GM21381 (cell line): ENCODE results near the gene PDLIM4.

Experiments
- ATAC-seq: cut with Tn5 transposase; IDR thresholded peaks from one replicate; pipeline ENCODE4 v1.9.1; 2021; ENCODE audit warnings: mild to moderate bottlenecking, moderate library complexity; ENCODE audit not compliant: unreplicated experiment

Gene PDLIM4

DNA sequence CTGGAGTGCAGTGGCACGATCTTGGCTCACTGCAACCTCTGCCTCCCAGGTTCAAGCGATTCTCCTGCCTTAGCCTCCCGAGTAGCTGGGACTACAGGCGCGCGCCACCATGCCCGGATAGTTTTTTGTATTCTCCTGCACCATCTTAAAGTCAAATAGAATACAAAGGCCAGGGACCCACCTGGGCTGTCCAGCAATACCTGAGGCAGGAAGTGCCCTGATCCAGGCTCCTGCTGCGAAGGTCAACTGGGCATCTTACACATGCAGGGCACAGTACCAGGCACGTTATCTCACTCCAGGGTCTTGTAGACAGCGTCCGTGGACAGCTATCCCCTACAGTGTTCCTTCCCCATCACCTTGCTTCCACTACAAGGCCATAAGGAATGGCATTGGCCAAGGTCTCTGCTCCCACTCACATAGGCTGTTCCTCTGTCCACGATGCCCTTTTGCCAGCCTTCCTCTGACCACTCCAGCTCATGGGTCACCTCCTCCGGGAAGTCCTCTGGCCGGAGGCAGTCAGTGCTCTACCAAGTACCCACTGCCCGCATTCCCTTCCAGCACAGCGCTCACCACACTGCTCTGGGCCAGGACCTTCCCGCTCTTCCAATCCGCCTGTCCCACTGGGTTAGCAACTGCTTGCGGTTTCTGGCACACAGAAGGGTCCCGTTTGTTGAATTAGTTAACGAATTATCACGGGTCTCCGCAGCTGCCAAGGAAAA is 30.8 kb upstream of the PDLIM4 start:
- ATAC-seq: no peak

DNA sequence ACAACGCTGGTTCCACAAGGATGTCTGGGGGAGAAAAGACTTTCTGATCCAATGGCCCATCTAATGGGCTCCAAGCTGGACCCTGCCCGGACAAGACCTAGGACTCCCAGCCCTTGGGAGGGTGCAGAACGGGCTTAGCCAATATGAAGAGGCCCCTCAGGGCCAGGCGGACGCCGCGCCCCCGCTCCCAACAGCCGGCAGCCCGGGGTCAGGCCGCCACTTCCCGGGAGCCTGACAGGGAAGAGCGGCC is 30.3 kb upstream of the PDLIM4 start:
- no peak for ATAC-seq

DNA sequence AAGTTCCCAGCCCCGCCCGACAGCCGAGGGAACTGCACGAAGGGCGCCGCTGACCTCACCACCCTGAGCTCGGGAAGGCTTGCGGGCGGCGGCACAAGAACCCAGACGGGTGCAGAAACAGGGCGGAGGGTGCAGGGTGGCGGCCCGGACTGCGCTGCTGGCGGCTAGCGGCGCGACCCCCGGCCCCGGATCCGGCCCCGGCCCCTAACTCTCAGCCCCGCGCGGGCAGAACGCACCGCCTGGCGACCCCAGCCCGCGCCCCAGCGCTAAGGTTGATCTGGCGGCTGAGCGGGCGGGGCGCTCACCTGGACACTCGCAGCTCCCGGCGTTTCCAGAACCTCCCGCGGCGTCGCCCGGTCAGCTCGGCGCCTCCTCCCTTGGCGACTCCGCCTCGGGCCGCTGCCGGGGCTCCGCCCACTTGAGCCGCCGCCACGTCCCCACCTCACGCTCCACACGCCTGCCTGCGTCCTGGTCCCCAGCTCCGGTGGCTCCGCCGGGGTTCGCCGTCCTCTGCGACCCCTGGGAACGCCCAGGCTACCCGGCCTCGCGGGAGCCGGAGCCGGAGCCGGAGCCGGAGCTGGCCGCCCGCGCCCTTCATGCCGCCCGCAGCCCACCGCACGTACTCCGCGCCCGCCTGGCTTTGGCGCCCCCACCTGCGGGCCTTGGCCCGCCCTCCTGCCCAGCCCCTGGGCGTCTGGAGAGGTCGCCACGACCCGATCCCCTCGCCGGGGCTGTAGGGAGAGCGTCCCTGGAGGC is 29.8 kb upstream of the PDLIM4 start, which contains the start of gene P4HA2:
P4HA2 (minus strand) TSS at position 369 of the 756 bp plus-strand sequence. CDS start 9,227 bp downstream, outside the sequence.
- peak; percentile 93 for ATAC-seq

DNA sequence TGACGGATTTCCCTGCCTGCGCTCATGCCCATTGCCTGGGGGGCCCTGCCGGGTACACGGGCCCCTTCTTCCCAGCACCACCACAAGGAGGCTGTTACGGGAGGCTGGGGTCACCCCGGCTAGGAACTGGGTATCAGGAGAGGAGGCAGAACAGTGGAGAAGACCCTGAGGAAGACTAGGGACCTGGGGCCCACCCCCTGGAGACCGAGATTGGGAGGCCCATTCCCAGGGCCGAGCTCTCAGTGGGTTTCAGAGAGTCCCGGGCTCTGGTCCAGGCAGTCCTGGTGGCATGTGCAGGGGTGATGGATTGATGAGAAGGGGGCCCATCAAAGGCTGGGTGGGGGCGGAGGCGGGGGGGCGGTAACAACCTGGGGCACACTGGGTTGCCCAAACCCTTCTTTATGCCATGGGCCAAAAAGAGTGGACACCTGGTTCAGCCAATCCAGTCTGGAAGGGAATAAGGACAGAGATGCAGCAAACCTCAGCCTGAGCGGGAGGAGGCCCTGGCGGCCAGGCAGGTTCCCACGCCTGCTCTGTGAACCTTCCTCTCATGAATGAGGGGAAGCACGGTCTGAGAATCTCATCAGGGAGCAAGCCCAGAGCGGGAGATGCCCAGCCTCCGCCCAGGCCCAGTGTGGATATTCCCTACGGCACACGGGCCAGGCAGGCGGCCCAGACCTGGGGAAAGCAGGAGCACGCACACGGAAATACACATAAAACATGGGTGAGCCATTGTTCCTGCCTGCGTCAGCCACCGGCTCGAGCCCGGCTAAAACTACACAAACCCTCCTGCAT is 29.1 kb upstream of the PDLIM4 start:
- ATAC-seq: no peak

- no peak for ATAC-seq
Observed at GRCh38 chr5:132229236-132229635, 28.3 kb upstream of the PDLIM4 start.

DNA sequence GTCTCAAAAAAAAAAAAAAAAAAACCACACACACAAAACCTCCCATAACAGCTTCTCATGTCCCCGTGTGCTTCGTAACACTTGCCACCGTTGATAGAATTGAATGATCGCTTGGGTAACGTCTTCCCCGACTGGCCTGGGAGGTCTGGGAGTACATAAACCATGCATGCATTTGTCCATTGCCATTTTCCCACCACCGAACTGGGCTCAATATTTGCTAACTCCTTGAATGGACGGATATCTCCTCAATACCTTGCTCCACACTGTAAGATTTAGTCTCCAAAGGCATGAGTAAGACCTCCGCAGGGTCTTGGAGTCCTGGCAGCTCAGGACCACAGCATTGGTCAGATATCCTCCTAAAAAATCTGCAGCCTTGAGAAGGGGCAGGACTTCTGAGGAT is 26.6 kb upstream of the PDLIM4 start:
- no peak for ATAC-seq

DNA sequence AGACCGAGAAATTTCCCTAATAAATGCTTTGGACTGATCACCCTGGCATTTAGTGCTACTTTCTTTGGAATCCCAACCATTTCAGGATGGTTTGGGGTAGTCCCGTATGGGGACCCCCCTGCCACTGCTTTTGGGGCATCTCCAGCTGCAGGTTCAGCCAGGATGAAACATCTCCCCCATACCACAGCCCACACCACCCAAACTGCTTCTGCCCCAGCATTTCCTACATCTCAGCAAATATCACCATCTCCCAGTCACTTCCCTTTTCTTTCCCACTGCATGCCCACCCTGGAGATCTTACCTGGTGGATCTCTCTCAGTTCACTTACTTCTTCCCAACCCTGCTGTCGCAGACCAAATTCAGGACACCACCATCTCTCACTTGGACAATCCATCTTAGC is 25.0 kb upstream of the PDLIM4 start:
- no peak for ATAC-seq

- ATAC-seq: no peak
Observed at GRCh38 chr5:132233081-132233480, 24.4 kb upstream of the PDLIM4 start.

GRCh38 chr5:132233811-132234683 is 23.4 kb upstream of the PDLIM4 start:
- ATAC-seq: no peak

- ATAC-seq: no peak
Observed at GRCh38 chr5:132234684-132235062, 22.8 kb upstream of the PDLIM4 start.

GRCh38 chr5:132235340-132235739 is 22.2 kb upstream of the PDLIM4 start:
- ATAC-seq: no peak

DNA sequence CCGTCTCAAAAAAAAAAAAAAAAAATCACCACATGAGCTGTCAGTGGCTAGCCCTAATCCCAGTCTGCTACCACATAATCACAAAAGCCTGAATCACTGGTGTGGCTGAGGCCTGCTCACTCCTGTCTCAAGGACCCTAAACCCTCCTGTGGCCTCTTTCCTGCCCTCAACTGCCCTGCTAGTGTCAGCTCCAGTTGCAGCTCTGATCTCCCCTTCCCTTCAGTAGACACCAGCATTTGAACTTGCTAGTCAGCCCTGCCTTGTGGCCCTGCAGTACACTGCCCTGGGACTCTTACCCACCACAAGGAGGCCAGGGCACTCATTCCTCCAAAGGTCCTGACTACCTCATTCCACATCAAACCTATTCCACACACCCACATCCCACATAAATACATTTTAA is 20.4 kb upstream of the PDLIM4 start:
- no peak for ATAC-seq

DNA sequence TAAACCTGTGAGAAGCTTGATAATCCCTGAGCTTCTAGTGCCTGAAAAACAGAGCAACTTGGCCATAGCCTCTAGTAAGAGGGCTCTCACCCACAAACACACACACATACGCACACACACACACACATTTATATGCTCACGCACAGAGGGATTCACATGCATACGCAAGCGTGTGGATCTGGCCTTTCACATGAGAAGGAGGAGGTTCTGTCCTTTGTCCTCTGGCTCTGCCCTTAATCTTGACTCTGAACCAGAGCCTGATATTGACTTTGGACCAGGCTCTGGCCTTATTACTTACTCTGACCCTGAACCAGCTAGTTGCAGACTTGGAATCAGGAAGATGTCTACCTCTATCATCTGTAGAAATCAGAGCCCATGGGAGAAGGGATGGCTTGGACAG is 19.8 kb upstream of the PDLIM4 start:
- ATAC-seq: no peak

- ATAC-seq: no peak
Observed at GRCh38 chr5:132238169-132238744, 19.2 kb upstream of the PDLIM4 start.

DNA sequence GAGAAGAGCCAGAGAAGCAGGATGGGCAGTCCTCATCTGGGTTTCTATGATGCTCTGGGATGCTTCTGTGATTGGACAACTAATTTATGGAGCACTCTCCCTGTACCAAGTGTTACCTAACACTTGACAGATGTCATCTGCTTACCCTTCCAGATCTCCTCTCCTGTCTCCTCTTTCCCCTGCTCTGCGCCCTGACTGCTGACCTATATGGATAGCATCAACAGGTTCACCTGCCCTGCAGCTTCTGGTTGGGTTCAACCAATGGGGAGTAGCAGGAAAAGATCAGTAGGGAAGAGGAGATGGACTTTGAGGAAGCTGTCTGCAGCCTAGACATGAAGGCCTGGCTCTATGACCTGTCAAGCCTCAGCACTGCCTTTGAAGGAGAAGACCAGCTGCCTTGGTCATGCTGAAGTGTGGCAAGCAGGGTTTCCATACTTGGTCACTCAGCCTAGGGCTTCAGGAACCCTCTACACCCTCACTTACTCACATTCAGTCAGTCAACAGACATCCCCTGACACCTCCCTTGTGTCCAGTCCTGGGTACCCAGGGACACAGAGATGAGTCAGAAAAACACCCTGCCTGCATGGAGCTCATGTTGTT is 18.5 kb upstream of the PDLIM4 start:
- ATAC-seq: no peak

GRCh38 chr5:132239776-132240175 is 17.7 kb upstream of the PDLIM4 start:
- no peak for ATAC-seq

DNA sequence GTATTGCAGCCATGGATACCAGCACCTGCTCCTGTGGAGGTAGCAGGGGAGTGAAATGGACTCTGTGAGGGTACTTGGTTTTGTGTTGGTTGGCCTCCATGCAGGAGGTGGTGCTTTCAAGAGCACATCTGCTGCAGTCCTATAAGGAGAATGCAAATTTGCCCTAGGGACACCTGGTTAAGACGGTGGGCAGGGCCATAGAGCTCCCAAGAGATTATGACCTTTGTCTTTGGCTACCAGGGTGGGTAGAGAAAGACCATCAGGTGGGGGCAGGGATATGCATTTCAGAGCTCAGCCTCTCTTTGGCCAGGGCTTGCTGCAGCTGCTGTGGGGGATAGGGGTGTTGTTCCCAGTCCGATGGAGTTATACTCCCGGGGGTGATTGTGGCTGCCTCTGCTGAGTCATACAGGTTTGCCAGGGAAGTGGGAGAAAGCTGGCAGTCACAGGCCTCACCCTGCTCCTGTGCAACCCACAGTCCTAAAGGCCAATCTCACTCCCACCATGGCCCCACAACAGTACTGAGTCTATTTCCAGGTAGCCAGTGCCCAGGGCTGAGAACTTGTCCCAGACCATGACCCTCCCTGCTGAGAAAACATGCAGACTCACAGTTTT is 14.0 kb upstream of the PDLIM4 start:
- ATAC-seq: no peak

DNA sequence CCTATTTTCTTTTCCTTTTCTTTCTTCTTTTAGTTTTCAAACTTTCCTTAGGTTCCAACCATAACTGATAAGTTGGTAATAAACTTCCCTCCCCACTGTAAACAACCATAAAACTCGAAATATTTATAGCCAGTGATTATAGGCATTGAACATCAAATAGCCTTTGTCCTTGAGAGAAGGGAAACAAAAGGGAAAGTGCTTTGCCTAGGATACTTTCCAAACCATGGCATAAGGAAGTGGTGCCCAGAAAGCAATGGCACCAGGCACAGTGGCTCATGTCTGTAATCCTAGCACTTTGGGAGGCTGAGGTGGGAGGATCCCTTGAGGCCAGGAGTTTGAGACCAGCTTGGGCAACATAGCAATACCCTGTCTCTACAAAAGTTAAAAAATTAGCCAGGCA is 11.9 kb upstream of the PDLIM4 start:
- ATAC-seq: no peak

GRCh38 chr5:132246806-132247205 is 10.7 kb upstream of the PDLIM4 start:
- ATAC-seq: no peak

GRCh38 chr5:132250547-132250946 is 6.9 kb upstream of the PDLIM4 start:
- ATAC-seq: no peak
